Fibroblast of lung (primary cell): Measurements from ENCODE around the gene AKAP6. TPM values are rescaled to one million over a fixed set of nuclear protein-coding genes. Genes with fewer than 3 reads are reported as not detected.

Experiments used
- DNase-seq, 2 donors: peaks; one replicate each; pipeline versions ENCODE4 v3.0.0 to v3.0.0-alpha.2; 2010; ENCODE audit warnings: low read depth in 2 of 2
- H2AFZ ChIP-seq: 2 replicates; pipeline ENCODE4 v1.5.1; 2012; ENCODE audit warnings: low read length, control low read depth, inconsistent platforms
- H3K27ac ChIP-seq: 2 replicates; pipeline ENCODE4 v1.5.1; 2011; ENCODE audit warnings: low read length, control low read depth; ENCODE audit not compliant: insufficient read depth
- H3K27me3 ChIP-seq: 2 replicates; pipeline ENCODE4 v1.5.1; 2011; ENCODE audit warnings: mild to moderate bottlenecking, low read length; ENCODE audit not compliant: control insufficient read depth, insufficient read depth
- H3K36me3 ChIP-seq: 2 replicates; pipeline ENCODE4 v1.5.1; 2011; ENCODE audit warnings: low read length; ENCODE audit not compliant: control insufficient read depth, insufficient read depth
- H3K4me1 ChIP-seq: 2 replicates; pipeline ENCODE4 v1.5.1; 2011; ENCODE audit warnings: low read length; ENCODE audit not compliant: control insufficient read depth, insufficient read depth; ENCODE audit errors: extremely low read depth
- H3K4me2 ChIP-seq: 2 replicates; pipeline ENCODE4 v1.5.1; 2011; ENCODE audit warnings: low read length, control low read depth; ENCODE audit not compliant: insufficient read depth; ENCODE audit errors: extremely low read depth
- H3K4me3 ChIP-seq, 4 experiments: fragments of 200-600 bp in 1 of 4; sonication (generic) in 1 of 4; replicated peaks in 1 of 4; 2 replicates each; pipeline ENCODE4 v1.5.1; 2011 to 2016; ENCODE audit warnings: low read length in 4 of 4, low read depth in 3 of 4, mild to moderate bottlenecking in 3 of 4, control low read depth in 2 of 4, inconsistent platforms in 1 of 4, mixed read lengths in 1 of 4; ENCODE audit not compliant: insufficient read depth in 1 of 4; ENCODE audit errors: control extremely low read depth in 1 of 4
- H3K79me2 ChIP-seq: 2 replicates; pipeline ENCODE4 v1.5.1; 2012; ENCODE audit warnings: mild to moderate bottlenecking, low read length, inconsistent platforms; ENCODE audit not compliant: control insufficient read depth, insufficient read depth
- H3K9ac ChIP-seq: 2 replicates; pipeline ENCODE4 v1.5.1; 2011; ENCODE audit warnings: mild to moderate bottlenecking, low read length, control low read depth; ENCODE audit not compliant: insufficient read depth
- H3K9me3 ChIP-seq: 2 replicates; pipeline ENCODE4 v1.5.1; 2012; ENCODE audit warnings: low read depth, low read length; ENCODE audit not compliant: control insufficient read depth, insufficient read depth
- H4K20me1 ChIP-seq: 2 replicates; pipeline ENCODE4 v1.5.1; 2011; ENCODE audit warnings: low read length; ENCODE audit not compliant: control insufficient read depth, insufficient read depth; ENCODE audit errors: extremely low read depth
- CTCF ChIP-seq, 2 donors: IDR thresholded peaks in 1 of 2; conservative IDR thresholded peaks in 1 of 2; 1 replicate in 1 of 2; 2 replicates in 1 of 2; pipeline ENCODE4 v1.5.1; 2011 to 2012; ENCODE audit warnings: low read length in 2 of 2, control low read depth in 1 of 2, inconsistent platforms in 1 of 2, low read depth in 1 of 2, mild to moderate bottlenecking in 1 of 2
- EZH2 ChIP-seq: IDR thresholded peaks from 2 replicates; pipeline ENCODE4 v1.5.1; 2012; ENCODE audit warnings: low read length, control low read depth, mild to moderate bottlenecking; ENCODE audit errors: missing control alignments
- polyA plus RNA-seq, 2 donors: library from polyadenylated mRNA; depleted of rRNA in 1 of 2; stranded (reverse) in 1 of 2; unstranded in 1 of 2; fragments of >200 nt; gene quantifications; 2 replicates each; pipeline ENCODE4 v1.2.1, GENCODE V29; 2011 to 2012; ENCODE audit warnings: missing spikeins in 1 of 2
- total RNA-seq: library from RNA; depleted of rRNA; stranded (reverse); fragments of >200 nt; gene quantifications from 2 replicates; pipeline ENCODE4 v1.2.1, GENCODE V29; 2014

AKAP6 gene
- total and polyA plus RNA-seq, 2 donors (not counting 1 experiment from before 2014, with no cell fraction given) = 3.3 to 10.9 TPM

DNA sequence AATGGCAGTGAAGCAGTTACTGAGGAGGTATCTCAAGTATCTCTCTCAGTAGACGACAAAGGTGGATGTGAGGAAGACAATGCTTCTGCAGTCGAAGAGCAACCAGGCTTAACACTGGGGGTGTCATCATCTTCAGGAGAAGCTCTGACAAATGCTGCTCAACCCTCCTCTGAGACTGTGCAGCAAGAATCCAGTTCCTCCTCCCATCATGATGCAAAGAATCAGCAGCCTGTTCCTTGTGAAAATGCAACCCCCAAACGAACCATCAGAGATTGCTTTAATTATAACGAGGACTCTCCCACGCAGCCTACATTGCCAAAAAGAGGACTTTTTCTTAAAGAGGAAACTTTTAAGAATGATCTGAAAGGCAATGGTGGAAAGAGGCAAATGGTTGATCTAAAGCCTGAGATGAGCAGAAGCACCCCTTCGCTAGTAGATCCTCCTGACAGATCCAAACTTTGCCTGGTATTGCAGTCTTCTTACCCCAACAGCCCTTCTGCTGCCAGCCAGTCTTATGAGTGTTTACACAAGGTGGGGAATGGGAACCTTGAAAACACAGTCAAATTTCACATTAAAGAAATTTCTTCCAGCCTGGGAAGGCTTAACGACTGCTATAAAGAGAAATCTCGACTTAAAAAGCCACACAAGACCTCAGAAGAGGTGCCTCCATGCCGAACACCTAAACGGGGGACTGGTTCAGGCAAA is 216.6 kb downstream of the AKAP6 start:
- Histone ChIP-seq H3K4me2 (no peak overlapping the region), H3K36me3 (no peaks in the 10 kb centered on the region), H3K4me3 (no peak overlapping the region), H4K20me1 (no peaks in the 10 kb centered on the region), H3K79me2 (no peaks in the 10 kb centered on the region), H3K4me1 (no peaks in the 10 kb centered on the region), H3K9me3 (no peaks in the 10 kb centered on the region), H3K9ac (no peak overlapping the region), H3K27me3 (no peaks in the 10 kb centered on the region), H2AFZ (no peak overlapping the region), H3K27ac (no peak overlapping the region)
- DNase-seq = no peak
- TF ChIP-seq EZH2 (no peak), CTCF (conservative IDR thresholded peaks at IDR 0.05 in 1 of 2, IDR thresholded peaks at IDR 0.05 in 1 of 2; ENCODE audit: low read depth in 1 of 2, low read length in 2 of 2) (no peak)

- no peak overlapping the region for H3K4me3 ChIP-seq
- H3K4me1 ChIP-seq = no peaks in the 10 kb centered on the region
- DNase-seq = no peak
- H3K79me2 ChIP-seq = no peaks in the 10 kb centered on the region
- H3K27me3 ChIP-seq = no peaks in the 10 kb centered on the region
- H4K20me1 ChIP-seq = no peaks in the 10 kb centered on the region
- no peak overlapping the region for H3K27ac ChIP-seq
- no peaks in the 10 kb centered on the region for H3K9me3 ChIP-seq
- TF ChIP-seq CTCF (conservative IDR thresholded peaks at IDR 0.05 in 1 of 2, IDR thresholded peaks at IDR 0.05 in 1 of 2; ENCODE audit: low read depth in 1 of 2, low read length in 2 of 2) (no peak), EZH2 (no peak)
- H3K9ac ChIP-seq = no peak overlapping the region
- H3K36me3 ChIP-seq = no peaks in the 10 kb centered on the region
- H3K4me2 ChIP-seq = no peak overlapping the region
- no peak overlapping the region for H2AFZ ChIP-seq
These were observed 217.1 kb downstream of the AKAP6 start for GRCh38 chr14:32546246-32546645.

GRCh38 chr14:32552766-32553165 is 223.7 kb downstream of the AKAP6 start:
- Histone ChIP-seq H3K9ac (no peak overlapping the region), H3K4me1 (no peaks in the 10 kb centered on the region), H3K27ac (no peak overlapping the region), H3K4me2 (no peak overlapping the region), H3K4me3 (no peak overlapping the region), H3K79me2 (no peaks in the 10 kb centered on the region), H3K27me3 (no peaks in the 10 kb centered on the region), H3K36me3 (no peaks in the 10 kb centered on the region), H2AFZ (no peak overlapping the region), H3K9me3 (no peaks in the 10 kb centered on the region), H4K20me1 (no peaks in the 10 kb centered on the region)
- DNase-seq = no peak
- no peak for TF ChIP-seq EZH2
- no peak for TF ChIP-seq CTCF (conservative IDR thresholded peaks at IDR 0.05 in 1 of 2, IDR thresholded peaks at IDR 0.05 in 1 of 2; ENCODE audit: low read depth in 1 of 2, low read length in 2 of 2)
